ENCODE data around the gene RAB1B. TPM values are rescaled to one million over a fixed set of nuclear protein-coding genes. Genes with fewer than 3 reads are reported as not detected.

The RAB1B gene
- total and polyA plus RNA-seq, 2 experiments from 2014 or later = 17.3 to 103 TPM

- Histone ChIP-seq H3K27me3 (no peaks in the 10 kb centered on the region), H3K27ac (no peak overlapping the region), H3K36me3 (no peaks in the 10 kb centered on the region), H3K9me3 (ENCODE audit: low read depth) (no peaks in the 10 kb centered on the region), H3K4me1 (ENCODE audit: low read depth) (peaks cover 6% of the 10 kb centered on the region), H3K4me3 (no peak overlapping the region)
- DNase-seq (ENCODE audit: low read depth in 1 of 2, low spot score in 1 of 2) = no peak
- no peak for TF ChIP-seq CTCF (IDR thresholded peaks at IDR 0.05; ENCODE audit: low read depth, low read length)
Observed at GRCh38 chr11:66259956-66260355, 8.5 kb upstream of the RAB1B start.

- no peak for TF ChIP-seq CTCF (IDR thresholded peaks at IDR 0.05; ENCODE audit: low read depth, low read length)
- Histone ChIP-seq H3K4me1 (ENCODE audit: low read depth) (peaks cover 6% of the 10 kb centered on the region), H3K9me3 (ENCODE audit: low read depth) (no peaks in the 10 kb centered on the region), H3K27me3 (no peaks in the 10 kb centered on the region), H3K27ac (no peak overlapping the region), H3K36me3 (no peaks in the 10 kb centered on the region), H3K4me3 (no peak overlapping the region)
- DNase-seq (ENCODE audit: low read depth in 1 of 2, low spot score in 1 of 2) = no peak
Observed at GRCh38 chr11:66261578-66261977, 6.9 kb upstream of the RAB1B start.

- peaks cover 6% of the 10 kb centered on the region for H3K4me1 ChIP-seq (ENCODE audit: low read depth)
- H3K9me3 ChIP-seq (ENCODE audit: low read depth) = no peaks in the 10 kb centered on the region
- H3K27ac ChIP-seq = no peak overlapping the region
- DNase-seq (ENCODE audit: low read depth in 1 of 2, low spot score in 1 of 2) = no peak
- H3K27me3 ChIP-seq = no peaks in the 10 kb centered on the region
- H3K36me3 ChIP-seq = no peaks in the 10 kb centered on the region
- TF ChIP-seq CTCF (IDR thresholded peaks at IDR 0.05; ENCODE audit: low read depth, low read length) = no peak
- no peak overlapping the region for H3K4me3 ChIP-seq
Observed at GRCh38 chr11:66262191-66262590, 6.2 kb upstream of the RAB1B start.

GRCh38 chr11:66262696-66263095, 5.7 kb upstream of the RAB1B start:
- Histone ChIP-seq H3K36me3 (no peaks in the 10 kb centered on the region), H3K9me3 (ENCODE audit: low read depth) (no peaks in the 10 kb centered on the region), H3K4me1 (ENCODE audit: low read depth) (peaks cover 6% of the 10 kb centered on the region), H3K27me3 (no peaks in the 10 kb centered on the region), H3K4me3 (no peak overlapping the region), H3K27ac (no peak overlapping the region)
- no peak for TF ChIP-seq CTCF (IDR thresholded peaks at IDR 0.05; ENCODE audit: low read depth, low read length)
- no peak for DNase-seq (ENCODE audit: low read depth in 1 of 2, low spot score in 1 of 2)

GRCh38 chr11:66263231-66263630, 5.2 kb upstream of the RAB1B start:
- H3K36me3 ChIP-seq = no peaks in the 10 kb centered on the region
- peaks cover 6% of the 10 kb centered on the region for H3K4me1 ChIP-seq (ENCODE audit: low read depth)
- TF ChIP-seq CTCF (IDR thresholded peaks at IDR 0.05; ENCODE audit: low read depth, low read length) = no peak
- no peak overlapping the region for H3K4me3 ChIP-seq
- no peaks in the 10 kb centered on the region for H3K27me3 ChIP-seq
- DNase-seq (ENCODE audit: low read depth in 1 of 2, low spot score in 1 of 2) = no peak
- no peaks in the 10 kb centered on the region for H3K9me3 ChIP-seq (ENCODE audit: low read depth)
- no peak overlapping the region for H3K27ac ChIP-seq

GRCh38 chr11:66263785-66264184, 4.7 kb upstream of the RAB1B start:
- Histone ChIP-seq H3K27ac (no peak overlapping the region), H3K9me3 (ENCODE audit: low read depth) (no peaks in the 10 kb centered on the region), H3K36me3 (no peaks in the 10 kb centered on the region), H3K27me3 (no peaks in the 10 kb centered on the region), H3K4me3 (no peak overlapping the region), H3K4me1 (ENCODE audit: low read depth) (peaks cover 3% of the 10 kb centered on the region)
- no peak for TF ChIP-seq CTCF (IDR thresholded peaks at IDR 0.05; ENCODE audit: low read depth, low read length)
- DNase-seq (ENCODE audit: low read depth in 1 of 2, low spot score in 1 of 2) = no peak

Measured in cardiac muscle cell (in vitro differentiated cells and primary cell).